ENCODE results near the gene TSC22D2.

- TF ChIP-seq CTCF (IDR thresholded peaks at IDR 0.05; ENCODE audit: low read depth, low read length) (no peak), EZH2phosphoT487 (IDR thresholded peaks at IDR 0.05; ENCODE audit: low read depth) (no peak)
Measured at GRCh38 chr3:150454085-150454484, 46.0 kb downstream of the TSC22D2 start.

Measured in OCI-LY3 (cell line).